ENCODE results near the gene PDE6B. TPM values are rescaled to one million over a fixed set of nuclear protein-coding genes. Genes with fewer than 3 reads are reported as not detected.
"Not testable (repeated sequence)": the region's sequence is repeated elsewhere in the genome, so short reads cannot be mapped to it uniquely, and the experiment has no call there.

The PDE6B gene
- total RNA-seq, 6 donors from 2014 or later, result 4.2 to 28.3 (median 9.0) TPM

DNA sequence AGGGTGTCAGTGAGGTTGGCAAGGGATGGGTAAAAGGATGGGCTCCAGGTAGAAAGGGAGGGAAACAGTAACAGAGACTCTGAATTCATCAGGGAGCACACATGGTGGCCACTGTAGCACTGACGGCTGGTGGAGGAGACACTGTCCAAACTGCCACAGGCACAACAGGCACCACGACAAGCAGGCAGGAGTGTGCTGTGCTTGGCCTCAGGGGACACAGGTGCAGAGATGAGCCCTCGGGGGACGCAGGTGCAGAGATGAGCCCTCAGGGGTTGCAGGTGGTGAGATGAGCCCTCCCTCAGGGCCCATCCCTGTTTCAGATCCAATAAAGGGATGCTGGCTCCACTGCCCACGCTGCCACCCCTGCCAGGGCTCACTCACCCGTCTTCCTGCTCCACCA, 7.6 kb downstream of the PDE6B start:
- no peaks in the 10 kb centered on the region for H3K9me3 ChIP-seq
- no peak for TF ChIP-seq EP300 (IDR thresholded peaks at IDR 0.05)
- no peaks in the 10 kb centered on the region for H3K27me3 ChIP-seq
- H3K27ac ChIP-seq, result no peak overlapping the region
- ATAC-seq (ENCODE audit: low FRiP score in 2 of 2), result no peak
- H3K4me1 ChIP-seq, result no peaks in the 10 kb centered on the region
- no peak overlapping the region for H3K4me3 ChIP-seq
- no peak for DNase-seq
- WGBS, 2 donors, result 83 to 96% methylated on average over 6 of the region's 6 CpGs
- no peaks in the 10 kb centered on the region for H3K36me3 ChIP-seq

DNA sequence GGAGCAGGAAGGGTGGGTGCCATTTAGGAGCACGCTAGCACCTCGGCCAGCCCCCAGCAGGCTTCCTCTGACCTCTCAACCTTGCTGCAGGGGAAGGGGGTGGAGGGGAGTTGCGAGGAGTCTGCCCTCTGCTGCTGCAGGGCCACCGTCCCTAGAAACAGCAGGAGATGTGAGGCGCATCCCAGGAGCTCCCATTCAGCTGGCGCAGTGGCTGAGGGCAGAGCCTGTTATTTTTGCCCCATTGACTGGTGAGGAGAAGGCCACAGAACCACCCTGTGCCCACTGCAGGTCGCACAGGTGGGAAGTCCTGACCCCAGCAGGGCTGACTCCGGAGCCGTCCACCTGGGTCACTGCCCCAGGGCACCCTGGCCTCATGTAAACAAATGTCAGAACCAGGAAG, 8.0 kb downstream of the PDE6B start:
- no peaks in the 10 kb centered on the region for H3K9me3 ChIP-seq
- DNase-seq, result no peak
- no peaks in the 10 kb centered on the region for H3K36me3 ChIP-seq
- no peak for ATAC-seq (ENCODE audit: low FRiP score in 2 of 2)
- H3K4me3 ChIP-seq, result no peak overlapping the region
- H3K27me3 ChIP-seq, result no peaks in the 10 kb centered on the region
- TF ChIP-seq POLR2A (IDR thresholded peaks at IDR 0.05) (no peak), POLR2AphosphoS5 (IDR thresholded peaks at IDR 0.05) (no peak), EP300 (IDR thresholded peaks at IDR 0.05) (no peak)
- TF ChIP-seq, protein P1, sequence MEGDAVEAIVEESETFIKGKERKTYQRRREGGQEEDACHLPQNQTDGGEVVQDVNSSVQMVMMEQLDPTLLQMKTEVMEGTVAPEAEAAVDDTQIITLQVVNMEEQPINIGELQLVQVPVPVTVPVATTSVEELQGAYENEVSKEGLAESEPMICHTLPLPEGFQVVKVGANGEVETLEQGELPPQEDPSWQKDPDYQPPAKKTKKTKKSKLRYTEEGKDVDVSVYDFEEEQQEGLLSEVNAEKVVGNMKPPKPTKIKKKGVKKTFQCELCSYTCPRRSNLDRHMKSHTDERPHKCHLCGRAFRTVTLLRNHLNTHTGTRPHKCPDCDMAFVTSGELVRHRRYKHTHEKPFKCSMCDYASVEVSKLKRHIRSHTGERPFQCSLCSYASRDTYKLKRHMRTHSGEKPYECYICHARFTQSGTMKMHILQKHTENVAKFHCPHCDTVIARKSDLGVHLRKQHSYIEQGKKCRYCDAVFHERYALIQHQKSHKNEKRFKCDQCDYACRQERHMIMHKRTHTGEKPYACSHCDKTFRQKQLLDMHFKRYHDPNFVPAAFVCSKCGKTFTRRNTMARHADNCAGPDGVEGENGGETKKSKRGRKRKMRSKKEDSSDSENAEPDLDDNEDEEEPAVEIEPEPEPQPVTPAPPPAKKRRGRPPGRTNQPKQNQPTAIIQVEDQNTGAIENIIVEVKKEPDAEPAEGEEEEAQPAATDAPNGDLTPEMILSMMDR (IDR thresholded peaks at IDR 0.05), result no peak
- H3K27ac ChIP-seq, result no peak overlapping the region
- 36 to 57% methylated on average over 4 to 7 of the region's 9 CpGs for WGBS, 2 donors
- no peaks in the 10 kb centered on the region for H3K4me1 ChIP-seq

DNA sequence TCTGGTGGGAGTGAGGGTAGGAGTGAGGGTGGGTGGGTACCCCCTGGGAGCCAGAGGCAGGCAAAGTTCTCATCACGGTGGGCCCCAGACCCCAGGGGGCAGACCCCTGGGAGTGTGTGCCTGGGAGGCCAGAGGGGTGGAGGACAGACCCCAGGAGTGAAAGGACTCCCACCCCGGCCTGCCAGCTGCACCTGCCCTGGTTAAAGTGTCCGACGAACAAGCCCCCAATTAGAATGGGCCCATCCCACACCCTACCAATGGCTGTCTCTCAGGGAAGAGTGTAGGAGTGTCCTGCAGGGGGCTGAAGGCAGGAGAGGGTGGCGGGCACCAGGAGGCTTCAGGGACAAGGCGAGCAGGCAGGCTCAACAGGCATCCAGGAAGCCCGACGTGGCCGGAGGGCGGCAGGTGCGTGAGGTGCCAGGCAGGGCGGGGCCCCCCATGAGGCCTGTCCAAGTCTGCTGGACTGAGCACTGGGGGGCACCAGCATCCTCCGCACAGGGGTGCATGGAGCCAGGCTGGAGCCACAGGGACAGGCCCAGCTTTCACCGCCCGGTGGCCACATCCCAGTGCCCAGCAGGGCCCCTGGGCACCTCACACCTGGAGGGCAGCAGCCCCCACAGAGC, 8.7 kb downstream of the PDE6B start:
- TF ChIP-seq, protein P1 (IDR thresholded peaks at IDR 0.05), result no peak
- no peak for TF ChIP-seq POLR2AphosphoS5 (IDR thresholded peaks at IDR 0.05)
- TF ChIP-seq POLR2A (IDR thresholded peaks at IDR 0.05), result no peak
- no peak for TF ChIP-seq EP300 (IDR thresholded peaks at IDR 0.05)
- Histone ChIP-seq H3K27me3 (no peaks in the 10 kb centered on the region), H3K36me3 (no peaks in the 10 kb centered on the region), H3K9me3 (no peaks in the 10 kb centered on the region), H3K4me1 (no peaks in the 10 kb centered on the region), H3K4me3 (no peak overlapping the region), H3K27ac (no peak overlapping the region)
- DNase-seq (peak in 1 of 2 donors; percentile 69), ATAC-seq (ENCODE audit: low FRiP score in 2 of 2) (no peak)
- WGBS, 2 donors, result 72 to 78% methylated on average over 13 to 14 of the region's 15 CpGs

DNA sequence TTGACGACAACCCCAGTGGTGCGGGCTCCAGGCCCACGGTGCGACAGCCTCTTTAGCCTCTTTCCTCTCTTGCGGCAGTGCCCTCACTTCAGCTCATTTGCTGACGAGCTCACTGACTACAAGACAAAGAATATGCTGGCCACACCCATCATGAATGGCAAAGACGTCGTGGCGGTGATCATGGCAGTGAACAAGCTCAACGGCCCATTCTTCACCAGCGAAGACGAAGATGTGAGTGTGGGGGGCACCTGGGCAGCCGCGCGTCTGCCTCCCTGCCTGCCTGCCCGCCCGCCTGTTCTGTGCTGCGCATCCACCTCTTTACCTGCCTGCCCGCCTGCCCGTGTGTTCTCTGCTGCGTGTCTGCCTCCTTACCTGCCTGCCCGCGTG, 9.2 kb downstream of the PDE6B start:
- TF ChIP-seq, protein P1 (IDR thresholded peaks at IDR 0.05), result no peak
- TF ChIP-seq POLR2A (IDR thresholded peaks at IDR 0.05) (no peak), EP300 (IDR thresholded peaks at IDR 0.05) (no peak), POLR2AphosphoS5 (IDR thresholded peaks at IDR 0.05) (no peak)
- Histone ChIP-seq H3K9me3 (no peaks in the 10 kb centered on the region), H3K4me1 (no peaks in the 10 kb centered on the region), H3K27ac (no peak overlapping the region), H3K36me3 (no peaks in the 10 kb centered on the region), H3K27me3 (no peaks in the 10 kb centered on the region), H3K4me3 (no peak overlapping the region)
- ATAC-seq (ENCODE audit: low FRiP score in 2 of 2), result no peak
- WGBS, 2 donors, result 78% methylated on average over 22 to 23 of the region's 23 CpGs
- DNase-seq, result peak in 1 of 2 donors; percentile 62

DNA sequence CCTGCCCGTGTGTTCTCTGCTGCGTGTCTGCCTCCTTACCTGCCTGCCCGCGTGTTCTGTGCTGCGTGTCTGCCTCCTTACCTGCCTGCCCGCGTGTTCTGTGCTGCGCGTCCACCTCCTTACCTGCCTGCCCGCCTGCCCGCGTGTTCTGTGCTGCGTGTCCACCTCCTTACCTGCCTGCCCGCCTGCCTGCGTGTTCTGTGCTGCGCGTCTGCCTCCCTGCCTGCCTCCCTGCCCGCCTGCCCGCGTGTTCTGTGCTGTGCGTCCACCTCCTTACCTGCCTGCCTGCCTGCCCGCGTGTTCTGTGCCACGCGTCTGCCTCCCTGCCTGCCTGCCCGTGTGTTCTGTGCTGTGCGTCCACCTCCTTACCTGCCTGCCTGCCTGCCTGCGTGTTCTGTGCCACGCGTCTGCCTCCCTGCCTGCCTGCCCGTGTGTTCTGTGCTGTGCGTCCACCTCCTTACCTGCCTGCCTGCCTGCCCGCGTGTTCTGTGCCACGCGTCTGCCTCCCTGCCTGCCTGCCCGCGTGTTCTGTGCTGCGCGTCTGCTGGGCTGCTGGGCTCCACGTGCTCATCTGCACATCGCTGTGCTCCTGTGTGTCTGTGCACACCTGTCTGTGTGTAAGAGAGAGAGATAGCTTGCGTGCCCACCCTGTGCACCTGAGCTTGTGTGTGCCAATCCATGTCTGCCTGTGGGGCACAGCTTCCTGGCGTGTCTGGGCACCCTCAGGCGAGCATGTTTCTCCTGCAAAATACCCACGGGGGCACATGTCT, 9.9 kb downstream of the PDE6B start:
- DNase-seq, result peak in 1 of 2 donors; percentile 68
- ATAC-seq (ENCODE audit: low FRiP score in 2 of 2); H3K27ac ChIP-seq; H3K4me3 ChIP-seq; H3K4me1 ChIP-seq; H3K36me3 ChIP-seq; H3K27me3 ChIP-seq; H3K9me3 ChIP-seq: not testable (repeated sequence)
- WGBS, 2 donors, result 91% methylated on average over 44 to 45 of the region's 46 CpGs

Data from upper lobe of left lung (tissue), 6 donors.